MM.1S (cell line): Measurements from ENCODE around the gene TCERG1L.

ENCODE experiments used
- EZH2phosphoT487 ChIP-seq: fragments of 300-600 bp; sonication (generic); IDR thresholded peaks from 2 replicates; pipeline ENCODE4 v1.6.1; 2018; ENCODE audit warnings: antibody characterized with exemption, low read length
- TF ChIP-seq, protein P1 (sequence below): fragments of 300-600 bp; sonication (generic); IDR thresholded peaks from 2 replicates; pipeline ENCODE4 v1.5.1; 2016; ENCODE audit warnings: antibody characterized with exemption, low read length, mixed read lengths

DNA sequence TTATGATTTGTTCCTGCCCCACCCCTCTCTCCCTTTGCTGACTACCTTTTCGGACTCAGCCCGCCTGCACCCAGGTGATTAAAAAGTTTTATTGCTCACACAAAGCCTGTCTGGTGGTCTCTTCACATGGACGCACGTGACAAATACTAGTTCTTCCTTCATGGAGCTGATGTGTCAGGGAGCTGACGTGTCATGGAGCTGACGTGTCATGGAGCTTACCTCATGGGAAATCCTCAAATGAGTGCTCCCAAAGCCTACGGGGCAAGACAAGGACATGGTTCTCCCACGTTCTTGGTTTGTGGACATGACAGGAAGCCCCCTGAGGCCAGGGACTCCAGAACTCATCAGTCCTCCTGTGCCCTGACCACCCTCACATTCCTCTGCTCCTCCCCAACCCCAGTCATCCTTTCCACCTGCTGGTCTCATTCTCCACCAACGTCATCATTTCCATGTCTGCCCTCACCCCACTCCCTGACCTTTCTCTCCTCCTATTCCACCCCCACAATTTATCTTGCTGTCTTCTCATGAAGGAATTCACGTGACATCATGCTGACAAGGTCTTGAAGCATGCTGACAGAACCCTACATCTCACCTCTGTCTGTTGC, 261.3 kb downstream of the TCERG1L start:
- TF ChIP-seq, protein P1, sequence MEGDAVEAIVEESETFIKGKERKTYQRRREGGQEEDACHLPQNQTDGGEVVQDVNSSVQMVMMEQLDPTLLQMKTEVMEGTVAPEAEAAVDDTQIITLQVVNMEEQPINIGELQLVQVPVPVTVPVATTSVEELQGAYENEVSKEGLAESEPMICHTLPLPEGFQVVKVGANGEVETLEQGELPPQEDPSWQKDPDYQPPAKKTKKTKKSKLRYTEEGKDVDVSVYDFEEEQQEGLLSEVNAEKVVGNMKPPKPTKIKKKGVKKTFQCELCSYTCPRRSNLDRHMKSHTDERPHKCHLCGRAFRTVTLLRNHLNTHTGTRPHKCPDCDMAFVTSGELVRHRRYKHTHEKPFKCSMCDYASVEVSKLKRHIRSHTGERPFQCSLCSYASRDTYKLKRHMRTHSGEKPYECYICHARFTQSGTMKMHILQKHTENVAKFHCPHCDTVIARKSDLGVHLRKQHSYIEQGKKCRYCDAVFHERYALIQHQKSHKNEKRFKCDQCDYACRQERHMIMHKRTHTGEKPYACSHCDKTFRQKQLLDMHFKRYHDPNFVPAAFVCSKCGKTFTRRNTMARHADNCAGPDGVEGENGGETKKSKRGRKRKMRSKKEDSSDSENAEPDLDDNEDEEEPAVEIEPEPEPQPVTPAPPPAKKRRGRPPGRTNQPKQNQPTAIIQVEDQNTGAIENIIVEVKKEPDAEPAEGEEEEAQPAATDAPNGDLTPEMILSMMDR = no peak
- TF ChIP-seq EZH2phosphoT487 = no peak
